ENCODE data around the gene RRN3. TPM values are rescaled to one million over a fixed set of nuclear protein-coding genes. Genes with fewer than 3 reads are reported as not detected.

The RRN3 gene
- total and polyA plus RNA-seq, 9 of the 15 experiments (the other 6 are each of a cell fraction or from before 2014, with no cell fraction given) = 22.2 to 49.5 (median 28.4) TPM

- no peak for TF ChIP-seq PHF20 (IDR thresholded peaks at IDR 0.05; ENCODE audit: partially characterized antibody)
- no peak for TF ChIP-seq ZNF280A (IDR thresholded peaks at IDR 0.05; ENCODE audit: low read depth, partially characterized antibody)
- TF ChIP-seq ZBTB33 (CRISPR knock-in tag; IDR thresholded peaks at IDR 0.05) = peak; percentile 70
- no peak for TF ChIP-seq MAZ (CRISPR knock-in tag; conservative IDR thresholded peaks at IDR 0.05 in 1 of 2, IDR thresholded peaks at IDR 0.05 in 1 of 2)
- no peak for TF ChIP-seq PHB2 (IDR thresholded peaks at IDR 0.05; ENCODE audit: low read depth)
- TF ChIP-seq AFF1 (IDR thresholded peaks at IDR 0.05; ENCODE audit: low read depth in 1 of 2, partially characterized antibody in 2 of 2) = no peak
- TF ChIP-seq CTCF (IDR thresholded peaks at IDR 0.05 in 2 of 3, conservative IDR thresholded peaks at IDR 0.05 in 1 of 3; ENCODE audit: insufficient read depth in 2 of 3, low read depth in 1 of 3, low read length in 3 of 3) = peak; percentile 38 to 83 (median 64); a peak in 5 of 6 replicates
- TF ChIP-seq ZNF282 (CRISPR knock-in tag; IDR thresholded peaks at IDR 0.05) = no peak
- TF ChIP-seq EGR1 (conservative IDR thresholded peaks at IDR 0.05) = peak; percentile 2; the same call in 1 of the 2 replicates
- TF ChIP-seq TFAP4 (CRISPR knock-in tag; IDR thresholded peaks at IDR 0.05; ENCODE audit: borderline replicate concordance) = peak; percentile 43; the same call in 1 of the 2 replicates
- peak; percentile 16; the same call in 1 of the 2 replicates for TF ChIP-seq HCFC1 (IDR thresholded peaks at IDR 0.05; ENCODE audit: low read depth, low read length)
- peak; percentile 46 for TF ChIP-seq POLR2G (IDR thresholded peaks at IDR 0.05; ENCODE audit: low read depth, low read length)
- peak; percentile 54; the same call in 1 of the 2 replicates for TF ChIP-seq MTA3 (IDR thresholded peaks at IDR 0.05; ENCODE audit: borderline replicate concordance)
- TF ChIP-seq ZNF76 (CRISPR knock-in tag; IDR thresholded peaks at IDR 0.05; ENCODE audit: borderline replicate concordance) = no peak
- peak in 1 of 2 experiments; percentile 58; a peak in 3 of 4 replicates for TF ChIP-seq RAD21 (CRISPR knock-in tag; conservative IDR thresholded peaks at IDR 0.05 in 1 of 2, IDR thresholded peaks at IDR 0.05 in 1 of 2)
Observed at GRCh38 chr16:15041271-15042004, 52.6 kb downstream of the RRN3 start (continued).
